Activated CD8-positive, alpha-beta memory T cell treated with anti-CD3 and anti-CD28 coated beads, Interleukin-2, amount 50 U/mL, for 1 hour (primary cell): ENCODE results near the gene ZNF597.
"Not testable (repeated sequence)": the region's sequence is repeated elsewhere in the genome, so short reads cannot be mapped to it uniquely, and the experiment has no call there.

ENCODE experiments used
- DNase-seq: peaks from one replicate; pipeline ENCODE4 v3.0.0-alpha.2; 2020; ENCODE audit errors: extremely low read depth

ZNF597 gene

GRCh38 chr16:3475604-3476375, 32.5 kb upstream of the ZNF597 start:
- no peak for DNase-seq

GRCh38 chr16:3474870-3475269, 31.6 kb upstream of the ZNF597 start:
- DNase-seq = not testable (repeated sequence)

GRCh38 chr16:3474136-3474779, 31.0 kb upstream of the ZNF597 start:
- no peak for DNase-seq

GRCh38 chr16:3473596-3473943, 30.3 kb upstream of the ZNF597 start:
- DNase-seq = not testable (repeated sequence)

GRCh38 chr16:3472878-3473595, 29.7 kb upstream of the ZNF597 start:
- no peak for DNase-seq

GRCh38 chr16:3471518-3472176, 28.3 kb upstream of the ZNF597 start:
- no peak for DNase-seq

- DNase-seq = no peak
These were observed 27.4 kb upstream of the ZNF597 start for GRCh38 chr16:3470723-3471122.

- DNase-seq = no peak
These were observed 26.4 kb upstream of the ZNF597 start for GRCh38 chr16:3469736-3470135.

- no peak for DNase-seq
These were observed 25.2 kb upstream of the ZNF597 start for GRCh38 chr16:3468501-3468900.

- DNase-seq = no peak
These were observed 24.6 kb upstream of the ZNF597 start for GRCh38 chr16:3467921-3468320.

- DNase-seq = no peak
These were observed 23.9 kb upstream of the ZNF597 start for GRCh38 chr16:3467182-3467581.

GRCh38 chr16:3465911-3466584, 22.7 kb upstream of the ZNF597 start:
- no peak for DNase-seq

GRCh38 chr16:3465301-3465700, 22.0 kb upstream of the ZNF597 start:
- no peak for DNase-seq

- no peak for DNase-seq
These were observed 17.8 kb upstream of the ZNF597 start for GRCh38 chr16:3461151-3461550.

GRCh38 chr16:3460585-3460984, 17.3 kb upstream of the ZNF597 start:
- no peak for DNase-seq

GRCh38 chr16:3460121-3460520, 16.8 kb upstream of the ZNF597 start:
- DNase-seq = no peak

- no peak for DNase-seq
These were observed 16.2 kb upstream of the ZNF597 start for GRCh38 chr16:3459401-3460090.

- DNase-seq = no peak
These were observed 15.6 kb upstream of the ZNF597 start for GRCh38 chr16:3458852-3459361.

- no peak for DNase-seq
These were observed 15.1 kb upstream of the ZNF597 start for GRCh38 chr16:3458278-3458851.

GRCh38 chr16:3457434-3458252, 14.3 kb upstream of the ZNF597 start:
- peak; percentile 61 for DNase-seq
